DMS79 treated with DMSO at 0.1 percent for 48 hours (cell line): ENCODE data around the gene ADGRL2.

Experiments used
- DNase-seq: peaks from one replicate; lab custom pipeline; 2025; lab: John Stamatoyannopoulos, UW

The ADGRL2 gene

GRCh38 chr1:81989524-81989923 lies 188.8 kb downstream of the ADGRL2 start:
- DNase-seq, result no peak

GRCh38 chr1:81990241-81990640 lies 189.5 kb downstream of the ADGRL2 start:
- DNase-seq, result no peak

GRCh38 chr1:81998165-81998564 lies 197.4 kb downstream of the ADGRL2 start:
- DNase-seq, result no peak

GRCh38 chr1:81999364-81999763 lies 198.6 kb downstream of the ADGRL2 start:
- DNase-seq, result no peak

GRCh38 chr1:82000221-82000620 lies 199.5 kb downstream of the ADGRL2 start:
- no peak for DNase-seq

GRCh38 chr1:82001345-82001744 lies 200.6 kb downstream of the ADGRL2 start:
- no peak for DNase-seq

GRCh38 chr1:82007804-82008203 lies 207.1 kb downstream of the ADGRL2 start:
- no peak for DNase-seq

GRCh38 chr1:82013702-82014101 lies 213.0 kb downstream of the ADGRL2 start:
- no peak for DNase-seq

GRCh38 chr1:82015444-82015843 lies 214.7 kb downstream of the ADGRL2 start:
- DNase-seq, result no peak

- DNase-seq, result no peak
These were observed 217.6 kb downstream of the ADGRL2 start for GRCh38 chr1:82018319-82018718.

- no peak for DNase-seq
These were observed 218.8 kb downstream of the ADGRL2 start for GRCh38 chr1:82019508-82019907.

- DNase-seq, result no peak
These were observed 230.1 kb downstream of the ADGRL2 start for GRCh38 chr1:82030830-82031229.

GRCh38 chr1:82032068-82032467 lies 231.3 kb downstream of the ADGRL2 start:
- DNase-seq, result no peak

- no peak for DNase-seq
These were observed 234.1 kb downstream of the ADGRL2 start for GRCh38 chr1:82034812-82035211.
